Stimulated activated CD4-positive, alpha-beta T cell treated with anti-CD3 and anti-CD28 coated beads, Interleukin-2, amount 100 ng/mL, for 4 hours (primary cell): ENCODE data around the gene SPEF2.
A peak's percentile ranks its signal among the peaks of the same experiment; 100 is the strongest.
"Not testable (repeated sequence)": the region's sequence is repeated elsewhere in the genome, so short reads cannot be mapped to it uniquely, and the experiment has no call there.

Experiments used
- DNase-seq: peaks from one replicate; pipeline ENCODE4 v3.0.0-alpha.2; 2020; ENCODE audit warnings: low read depth

SPEF2 gene

DNA sequence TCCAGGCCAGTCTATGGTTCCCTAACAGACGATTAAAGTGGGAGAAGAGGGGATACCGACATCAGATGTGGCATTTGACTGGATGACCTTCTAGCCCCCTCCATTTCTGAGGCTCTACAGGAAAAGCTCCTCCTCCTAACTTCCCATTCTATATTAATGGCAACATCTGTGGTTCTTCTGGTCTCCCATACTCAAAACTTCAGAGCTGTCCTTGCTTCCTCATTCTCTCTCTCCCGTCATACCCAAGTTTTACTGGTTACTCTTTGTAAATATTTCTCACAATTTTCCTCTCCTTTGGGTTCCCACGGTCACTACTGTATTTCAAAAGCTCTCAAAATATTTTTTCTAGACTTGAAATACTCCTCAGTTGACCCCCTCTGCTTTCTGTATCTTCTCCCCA, 203.1 kb downstream of the SPEF2 start:
- no peak for DNase-seq

DNA sequence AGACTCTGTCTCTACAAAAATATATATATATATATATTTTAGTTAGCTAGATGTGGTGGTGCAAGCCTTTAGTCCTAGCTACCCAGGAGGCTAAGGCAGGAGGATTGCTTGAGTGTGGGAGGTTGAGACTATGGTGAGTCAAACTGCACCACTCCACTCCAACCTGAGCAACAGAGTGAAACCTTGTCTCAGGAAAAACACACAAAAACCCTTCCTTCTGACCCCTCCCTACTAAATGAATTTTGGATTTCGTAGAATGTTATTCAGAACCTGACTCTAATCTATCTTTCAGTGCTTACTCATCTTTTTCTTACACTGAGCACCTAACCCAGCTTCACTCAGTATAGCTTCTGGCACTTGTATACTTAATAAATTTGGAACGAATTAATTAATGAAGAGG, 203.8 kb downstream of the SPEF2 start:
- no peak for DNase-seq

DNA sequence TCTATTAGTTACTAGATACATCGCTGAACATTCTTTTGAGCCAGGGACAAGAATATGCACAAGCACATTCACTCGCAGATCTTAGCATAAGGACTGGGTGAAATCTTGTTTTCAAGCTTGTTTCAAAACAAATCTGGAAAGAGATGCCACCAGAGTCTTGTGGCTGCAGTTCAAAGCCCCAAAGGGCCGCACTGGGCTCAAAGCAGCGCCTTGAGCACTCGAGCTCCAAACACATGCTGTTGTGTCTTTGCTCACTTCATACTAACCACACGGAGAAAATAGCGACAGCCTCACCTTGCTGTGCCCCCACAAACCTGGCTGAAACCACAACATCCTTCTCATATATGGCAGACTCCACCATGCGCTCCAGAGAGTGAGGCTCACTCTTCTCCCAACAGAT, 204.8 kb downstream of the SPEF2 start:
- DNase-seq = no peak

DNA sequence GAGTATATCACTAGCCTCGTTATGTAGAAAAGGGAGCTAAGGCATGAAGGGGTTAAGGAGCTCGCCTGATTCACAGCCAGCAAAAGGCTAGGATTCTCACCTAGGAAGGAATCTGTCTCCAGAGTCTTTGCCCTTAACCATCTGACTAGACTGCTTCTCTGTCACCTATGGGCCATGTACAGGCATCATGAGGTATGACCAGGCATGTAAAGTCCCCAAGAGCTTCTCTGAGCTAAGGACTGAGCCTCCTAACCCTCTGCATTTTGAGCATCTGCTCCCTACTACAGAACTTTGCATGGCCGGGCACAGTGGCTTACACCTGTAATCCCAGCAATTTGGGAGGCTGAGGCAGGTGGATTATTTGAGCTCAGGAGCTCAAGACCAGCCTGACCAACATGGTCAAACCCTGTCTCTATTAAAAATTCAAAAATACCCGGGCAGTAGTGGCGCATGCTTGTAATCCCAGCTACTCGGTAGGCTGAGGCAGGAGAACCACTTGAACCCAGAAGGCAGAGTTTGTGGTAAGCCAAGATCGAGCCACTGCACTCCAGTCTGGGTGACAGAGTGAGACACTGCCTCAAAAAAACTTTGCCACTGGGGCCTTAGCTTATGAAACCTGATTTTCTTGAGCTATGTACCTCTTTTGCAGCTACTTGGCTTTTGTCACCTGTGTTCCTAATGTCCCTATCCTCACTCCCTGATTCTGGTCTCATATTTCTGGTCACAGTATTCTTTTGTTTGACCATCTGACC, 205.9 kb downstream of the SPEF2 start:
- no peak for DNase-seq

DNA sequence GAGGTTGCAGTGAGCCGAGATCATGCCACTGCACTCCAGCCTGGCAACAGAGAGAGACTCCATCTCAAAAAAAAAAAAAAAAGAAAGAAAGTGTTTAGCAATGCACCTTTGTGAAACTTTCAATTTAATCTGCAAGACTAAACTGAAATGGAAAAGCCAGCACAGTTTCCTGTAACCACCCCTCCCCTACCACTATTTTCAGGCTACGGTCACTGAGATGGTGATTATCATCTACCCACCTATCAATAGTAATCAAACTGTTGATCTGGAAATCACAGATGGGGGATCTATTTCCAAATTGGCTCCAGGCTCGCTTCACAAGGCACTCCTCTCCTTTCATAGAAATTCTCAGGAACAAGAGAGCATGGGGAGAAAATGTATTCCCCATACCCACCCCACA, 208.4 kb downstream of the SPEF2 start:
- DNase-seq = no peak

DNA sequence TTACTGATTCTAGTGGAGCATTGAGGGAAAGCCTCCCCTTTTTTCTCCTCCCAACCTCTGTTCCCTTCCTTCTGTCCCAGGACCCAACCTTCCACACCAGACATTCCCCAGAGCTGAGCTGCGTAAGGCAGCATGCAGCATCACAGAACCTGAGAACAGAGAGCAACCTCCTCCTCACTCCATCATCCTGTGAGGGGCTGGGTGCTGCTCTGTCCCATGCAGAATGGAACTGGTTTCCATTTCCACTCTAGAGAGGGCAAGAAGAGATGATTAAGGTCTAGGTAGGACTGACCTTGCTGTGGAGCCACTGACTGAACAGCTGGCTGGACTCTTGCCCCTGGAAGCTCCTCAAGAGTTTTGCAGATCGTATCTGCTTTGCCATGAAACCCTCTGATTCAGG, 208.9 kb downstream of the SPEF2 start:
- no peak for DNase-seq

DNA sequence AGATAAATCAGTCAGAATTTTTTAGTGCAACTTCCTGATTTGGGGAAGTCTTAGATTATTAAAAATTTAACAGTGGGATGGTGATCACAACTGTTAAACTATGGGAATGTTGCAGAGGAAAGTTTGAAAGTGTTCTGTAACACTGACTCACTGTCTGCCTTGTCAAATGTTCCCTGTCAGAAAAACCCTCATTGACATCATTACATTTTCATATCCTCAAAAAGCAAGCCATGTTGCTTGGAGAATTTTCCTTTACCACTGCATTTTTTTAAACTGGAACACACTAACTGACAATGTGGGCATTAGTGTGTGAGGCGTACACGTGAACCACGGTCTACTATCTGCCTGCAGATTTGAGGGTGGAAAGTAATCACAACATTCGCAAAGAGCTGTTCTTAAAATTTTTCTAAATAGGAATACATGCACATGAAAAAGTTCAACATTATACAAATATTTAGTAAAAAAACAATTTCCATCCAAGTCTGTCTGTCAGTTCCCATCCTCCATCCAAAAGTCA, 210.5 kb downstream of the SPEF2 start:
- DNase-seq = no peak

DNA sequence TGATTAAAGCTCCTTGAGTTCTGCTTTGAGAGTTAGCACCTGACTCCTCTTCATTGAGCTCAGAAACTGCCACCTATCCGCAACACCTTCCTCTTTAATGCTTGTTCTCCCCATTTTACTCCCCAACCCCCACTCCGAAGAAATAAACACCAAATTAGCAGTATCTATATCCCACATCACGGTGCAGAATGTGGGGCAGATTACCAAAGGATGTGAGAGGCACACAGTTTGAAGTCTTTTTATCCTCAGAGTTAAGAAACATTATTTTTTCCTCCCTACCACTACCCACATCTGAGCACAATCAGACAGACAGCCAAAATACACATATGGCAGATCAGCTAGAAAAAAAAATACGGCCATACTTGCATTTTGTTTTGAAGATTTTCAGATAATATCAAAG, 212.9 kb downstream of the SPEF2 start:
- no peak for DNase-seq

DNA sequence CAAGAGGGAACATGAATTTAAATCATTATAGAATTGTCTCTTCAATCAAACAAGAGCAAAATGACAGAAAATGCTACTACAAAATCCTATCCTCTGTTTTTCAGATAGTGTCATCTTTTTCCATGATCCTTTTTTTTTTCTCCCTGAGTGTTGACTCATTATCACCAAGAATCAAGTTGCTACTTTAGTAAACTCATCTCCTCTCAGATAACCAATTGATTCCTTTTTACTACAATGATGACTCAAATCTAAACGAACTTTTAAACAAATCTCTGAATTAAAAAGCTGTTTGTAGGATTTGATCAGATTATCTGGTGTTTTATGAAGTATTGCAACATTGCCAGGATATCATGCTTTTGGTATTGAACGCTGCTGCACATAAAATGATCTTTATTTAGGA, 215.1 kb downstream of the SPEF2 start:
- no peak for DNase-seq

DNA sequence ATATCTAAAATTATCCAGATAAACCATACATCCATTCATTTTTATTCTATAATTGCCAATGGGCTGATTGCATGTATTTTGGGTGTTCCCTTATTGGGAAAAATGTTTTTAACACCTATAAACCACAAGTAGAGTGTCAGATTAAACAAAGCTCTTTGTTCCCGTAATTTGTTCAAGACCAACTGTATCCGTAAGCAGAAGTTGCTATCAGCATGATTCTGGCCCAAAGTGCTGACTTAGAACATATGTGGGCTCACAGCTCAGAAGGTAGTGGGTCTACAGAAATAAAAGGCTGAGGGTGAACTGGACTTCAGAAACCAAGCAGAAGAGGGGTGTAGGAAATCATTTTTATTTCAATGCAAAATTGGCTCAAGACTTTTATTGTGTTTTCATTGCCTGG, 215.6 kb downstream of the SPEF2 start:
- DNase-seq = no peak

DNA sequence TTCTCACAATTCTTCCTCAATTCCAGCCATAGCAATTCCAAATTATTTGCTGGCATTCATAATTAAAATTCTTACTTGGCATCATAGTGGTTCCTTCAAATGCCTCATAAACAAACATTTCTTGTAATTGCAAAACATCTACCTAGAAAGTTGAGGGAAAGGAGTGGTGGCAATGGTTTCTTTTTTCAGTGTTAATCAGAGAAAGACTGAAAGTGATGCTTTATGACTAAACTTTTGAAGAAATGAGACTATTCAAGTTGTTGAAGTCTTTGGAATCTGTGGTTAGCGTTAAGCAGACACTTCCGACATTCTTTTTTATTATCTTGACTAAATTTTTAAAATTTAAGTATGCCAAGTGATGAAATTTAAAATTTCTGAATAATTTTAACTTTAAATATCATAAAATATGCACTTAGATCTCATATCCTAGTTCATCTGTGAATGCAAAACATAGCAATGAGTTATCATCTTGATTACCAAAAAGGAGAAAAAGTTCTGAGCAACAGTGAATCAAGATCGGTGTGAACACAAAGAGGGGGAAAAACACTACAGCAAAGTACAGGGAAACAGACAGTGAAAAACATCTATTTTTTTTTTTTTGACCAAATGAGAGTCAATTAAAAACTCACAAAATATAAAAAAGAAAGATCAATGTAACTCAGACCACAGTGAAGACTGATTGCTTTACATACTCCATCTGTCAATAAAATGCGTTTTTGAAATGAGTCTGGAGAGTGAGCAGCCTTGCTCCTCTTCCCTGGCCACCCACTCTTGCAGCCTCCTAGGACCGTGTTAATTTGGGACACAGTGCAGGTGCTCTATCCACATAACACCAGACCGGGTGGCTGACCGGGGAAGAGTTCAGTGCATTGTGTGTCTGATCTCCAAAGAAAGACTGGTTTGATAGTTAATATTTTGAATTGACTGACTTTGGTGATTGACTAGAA, 218.4 kb downstream of the SPEF2 start:
- DNase-seq = no peak

DNA sequence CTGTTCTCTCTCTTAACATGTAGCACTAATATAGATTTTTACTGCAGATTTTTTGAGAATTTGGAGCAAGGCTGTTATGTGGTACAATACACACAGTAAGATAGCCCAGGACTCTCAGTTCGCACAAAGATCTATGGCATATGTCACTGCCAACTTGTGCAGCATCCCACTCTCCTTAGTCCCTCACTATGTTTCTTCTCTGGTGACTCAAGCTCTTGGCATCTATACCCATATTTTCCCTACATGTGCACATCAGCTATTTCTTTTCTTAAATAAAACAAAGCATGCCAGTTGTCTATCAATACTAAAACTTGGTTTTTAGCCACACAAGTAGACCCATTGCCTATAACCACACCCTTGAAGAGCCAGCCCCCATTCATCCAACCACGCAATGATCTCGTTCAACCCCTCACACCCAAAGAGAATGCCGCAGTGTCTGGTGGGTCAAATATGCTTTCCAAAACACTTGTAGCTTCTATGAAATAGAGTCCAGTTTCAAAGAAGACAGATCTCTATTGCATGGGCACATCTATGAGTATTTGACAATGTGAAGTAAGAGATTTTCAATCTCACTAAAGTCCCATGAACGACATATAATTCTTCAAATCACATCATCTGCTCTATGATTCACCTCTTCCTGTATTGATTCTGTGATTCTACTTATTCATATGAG, 220.8 kb downstream of the SPEF2 start:
- DNase-seq = no peak

DNA sequence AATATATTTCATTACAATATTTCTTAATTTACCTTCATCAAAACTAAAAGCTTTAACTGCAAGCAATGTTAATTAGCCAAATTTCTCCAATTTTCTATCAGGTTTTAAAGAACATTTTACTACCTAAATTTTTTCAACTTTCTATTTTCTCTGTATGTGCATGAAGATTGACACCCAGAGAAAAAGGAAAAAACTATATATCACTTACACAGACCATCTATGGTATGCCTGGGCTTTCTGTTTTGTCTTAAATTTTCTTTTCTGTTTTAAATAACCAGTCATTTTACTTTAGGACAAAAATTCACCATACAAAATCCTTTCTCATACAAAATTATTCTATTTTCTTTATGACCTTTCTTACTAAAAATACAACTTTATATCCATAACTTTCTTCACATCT, 225.2 kb downstream of the SPEF2 start:
- no peak for DNase-seq

DNA sequence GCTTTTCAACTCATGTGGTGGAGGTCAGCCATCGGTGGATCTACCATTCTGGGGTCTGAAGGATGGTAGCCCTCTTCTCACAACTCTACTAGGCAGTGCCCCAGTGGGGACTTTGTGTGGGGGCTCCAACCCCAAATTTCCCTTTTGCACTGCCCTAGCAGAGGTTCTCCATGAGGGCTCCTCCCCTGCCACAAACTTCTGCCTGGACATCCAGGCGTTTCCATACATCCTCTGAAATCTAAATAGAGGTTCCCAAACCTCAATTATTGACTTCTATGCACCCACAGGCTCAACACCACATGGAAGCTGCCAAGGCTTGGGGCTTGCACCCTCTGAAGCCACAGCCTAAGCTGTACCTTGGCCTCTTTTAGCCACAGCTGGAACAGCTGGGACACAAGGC, 227.8 kb downstream of the SPEF2 start:
- not testable (repeated sequence) for DNase-seq

DNA sequence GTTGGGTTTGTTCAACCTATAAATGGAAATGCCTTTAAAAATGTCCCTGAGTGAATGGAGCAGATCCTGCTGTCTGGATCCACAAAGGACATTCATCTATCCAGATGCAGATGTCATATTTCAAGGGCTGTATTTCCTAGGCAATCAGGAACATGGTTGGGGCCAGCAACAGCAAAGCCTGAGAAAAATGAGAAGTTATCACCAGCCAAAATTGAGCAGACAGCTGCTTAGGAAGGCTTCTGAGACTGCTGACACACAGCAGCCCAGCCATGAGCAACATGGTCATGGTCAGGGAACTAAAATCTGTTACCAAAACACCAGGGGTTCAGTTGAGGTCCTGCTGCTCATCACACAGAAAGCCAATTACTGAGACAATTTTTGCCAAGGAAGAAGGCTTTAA, 229.8 kb downstream of the SPEF2 start:
- DNase-seq = no peak

DNA sequence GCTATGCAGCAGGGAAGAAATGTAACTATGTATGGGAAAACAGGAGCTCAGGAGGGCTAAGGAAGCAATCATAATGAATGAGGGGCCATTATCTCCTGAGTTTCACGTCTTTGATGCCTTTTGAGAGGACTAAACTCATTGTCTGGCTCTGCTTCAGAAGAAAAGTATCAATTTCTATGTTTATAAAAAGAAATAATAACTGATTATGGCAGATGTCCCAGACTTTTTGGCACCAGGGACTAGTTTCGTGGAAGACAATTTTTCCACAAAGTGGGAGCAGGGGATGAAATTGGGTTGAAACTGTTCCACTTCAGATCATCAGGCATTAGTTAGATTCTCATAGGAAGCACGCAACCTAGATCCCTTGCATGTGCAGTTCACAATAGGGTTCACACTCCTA, 230.3 kb downstream of the SPEF2 start:
- no peak for DNase-seq

DNA sequence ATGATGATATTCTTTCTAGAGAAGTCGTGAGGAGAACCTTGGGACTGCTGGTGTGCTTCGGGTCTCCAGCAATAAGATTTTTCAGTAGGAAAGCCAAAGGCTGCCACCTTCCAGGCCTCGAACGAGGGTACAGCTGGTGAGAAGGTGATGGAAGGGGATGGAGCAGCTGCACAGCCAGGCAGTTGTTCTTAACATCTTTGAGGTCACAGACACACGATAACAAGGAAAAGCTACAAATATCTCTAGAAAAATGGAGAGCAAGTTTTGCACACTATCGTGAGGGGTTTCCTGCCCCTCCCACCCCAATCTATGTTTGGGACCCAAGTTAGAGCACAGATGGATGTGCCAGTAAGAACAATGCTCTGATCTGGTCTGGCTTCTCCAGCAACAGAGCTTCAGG, 232.2 kb downstream of the SPEF2 start:
- DNase-seq = no peak

DNA sequence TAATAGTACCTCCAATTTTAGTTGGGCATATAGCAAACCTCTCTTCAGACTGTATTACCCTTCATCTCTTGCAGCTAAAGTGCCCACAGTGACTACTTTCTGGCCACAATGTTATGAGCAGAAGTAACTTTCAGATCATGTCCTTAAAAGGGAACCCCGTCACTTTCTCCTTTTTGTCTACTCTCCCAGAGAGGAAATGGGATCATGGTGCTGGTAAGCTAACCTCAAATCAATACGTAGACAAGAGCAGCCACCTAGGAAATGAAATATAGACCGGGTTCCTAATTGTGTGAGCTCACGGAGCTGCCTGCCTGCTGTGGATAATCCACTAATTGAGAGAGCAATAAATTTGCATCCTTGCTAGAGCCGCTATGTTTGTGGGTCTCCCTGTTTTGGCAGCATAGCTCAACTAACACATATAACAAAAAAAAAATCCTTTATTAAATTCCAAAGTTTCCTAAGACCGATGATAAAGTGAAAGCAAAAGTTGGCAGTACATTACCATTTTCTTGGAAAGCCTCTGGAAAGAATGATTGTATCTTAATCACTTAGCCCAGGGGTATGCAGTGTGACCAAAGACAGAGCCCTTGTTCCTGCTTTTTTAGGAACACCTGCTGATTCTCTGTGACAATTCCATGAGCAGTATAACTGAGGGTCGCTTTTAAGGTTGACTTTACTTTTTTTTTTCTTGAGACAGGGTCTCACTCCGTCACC, 233.5 kb downstream of the SPEF2 start:
- no peak for DNase-seq

DNA sequence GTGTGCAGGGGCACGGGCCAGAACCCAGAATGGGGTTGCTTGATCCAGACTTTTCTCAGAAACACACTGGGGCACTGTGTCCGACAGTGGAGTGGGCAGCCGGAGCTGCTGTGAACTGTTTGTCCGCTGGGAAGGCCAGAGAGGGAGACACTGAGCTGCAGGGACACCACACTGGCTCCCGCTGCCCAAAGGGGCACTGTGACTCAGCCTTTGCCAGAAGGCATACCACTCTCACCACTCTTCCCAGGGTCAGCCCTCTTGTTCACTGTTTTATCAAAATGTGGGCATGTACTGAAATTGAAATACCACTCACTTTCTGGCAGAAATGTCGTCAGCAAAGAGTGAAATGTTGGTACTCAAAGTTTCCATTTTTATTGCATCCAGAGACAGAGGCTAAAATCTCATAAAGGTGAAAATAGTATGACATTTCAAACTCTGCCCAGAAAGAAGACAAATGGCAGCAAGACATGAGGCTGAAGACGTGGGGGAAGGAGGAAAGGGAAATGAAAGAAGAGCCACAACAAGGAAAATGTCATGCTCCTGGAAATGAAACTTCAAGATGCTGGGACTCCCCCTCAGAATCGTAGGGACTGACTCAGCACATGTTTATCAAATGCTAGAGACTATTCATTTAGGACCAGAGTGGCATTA, 234.5 kb downstream of the SPEF2 start:
- DNase-seq = peak; percentile 49

DNA sequence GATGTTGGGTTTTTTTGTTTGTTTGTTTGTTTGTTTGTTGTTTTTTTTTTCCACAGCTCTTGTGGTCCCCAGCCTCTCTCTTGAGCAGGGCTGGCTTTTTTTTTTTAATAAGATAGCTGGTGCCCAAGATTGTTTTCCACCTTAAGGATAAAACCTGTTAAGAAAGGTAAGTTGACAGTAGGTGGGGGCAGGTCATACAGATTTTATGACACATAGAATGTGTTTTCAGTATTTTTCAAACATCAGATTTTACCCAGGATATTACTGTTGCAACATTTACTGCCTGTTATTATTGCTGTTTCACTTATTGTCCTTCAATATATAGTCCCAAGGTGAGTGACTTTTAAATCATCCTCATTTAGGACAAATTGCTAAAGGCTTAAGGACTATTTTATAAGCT, 235.1 kb downstream of the SPEF2 start:
- DNase-seq = no peak

DNA sequence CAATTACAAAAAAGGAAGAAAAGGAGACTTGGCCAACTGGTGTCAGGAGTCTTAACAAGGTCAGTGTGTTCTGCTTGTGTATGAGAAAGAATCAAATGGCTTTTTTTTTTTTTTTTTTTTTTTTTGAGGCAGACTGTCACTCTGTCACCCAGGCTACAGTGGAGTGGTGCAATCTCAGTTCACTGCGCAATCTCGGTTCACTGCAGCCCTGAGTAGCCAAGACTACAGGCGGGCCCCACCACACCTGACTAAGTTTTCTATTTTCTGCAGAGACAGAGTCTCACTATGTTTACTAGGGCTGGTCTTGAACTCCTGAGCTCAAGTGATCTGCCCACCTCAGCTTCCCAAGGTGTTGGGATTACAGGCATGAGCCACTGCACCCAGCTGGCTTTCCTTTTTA, 236.0 kb downstream of the SPEF2 start:
- DNase-seq = peak; percentile 39
